HEK293 (cell line): ENCODE measurements around the gene ZNF296.

Experiments used
- CTCF ChIA-PET: fragments of 350-600 bp; formaldehyde crosslinking; extraction: SDS; loops from one replicate; lab custom pipeline; 2021; ENCODE audit warnings: antibody characterized with exemption; lab: Yijun Ruan, JAX
- POLR2A ChIA-PET: fragments of 300-600 bp; formaldehyde crosslinking; extraction: SDS; loops from one replicate; lab custom pipeline; 2020; ENCODE audit warnings: antibody characterized with exemption, inconsistent platforms; lab: Yijun Ruan, JAX
- H3K27ac ChIP-seq: fragments of 200-500 bp; sonication (Bioruptor generic); 2 replicates; pipeline ENCODE4 v1.5.1; 2014; ENCODE audit warnings: low read depth, low read length, control low read depth, inconsistent platforms; ENCODE audit errors: extremely low read depth
- H3K36me3 ChIP-seq, 2 experiments: fragments of 200-500 bp in 1 of 2; sonication (Bioruptor generic) in 1 of 2; 1 replicate in 1 of 2; 2 replicates in 1 of 2; pipeline ENCODE4 v1.5.1; 2014 to 2017; ENCODE audit warnings: inconsistent platforms in 2 of 2, low read length in 2 of 2; ENCODE audit not compliant: control insufficient read depth in 2 of 2, insufficient read depth in 1 of 2
- H3K4me1 ChIP-seq: fragments of 200-500 bp; sonication (Bioruptor generic); 2 replicates; pipeline ENCODE4 v1.5.1; 2014; ENCODE audit warnings: mild to moderate bottlenecking, low read length, inconsistent platforms; ENCODE audit not compliant: control insufficient read depth, insufficient read depth
- H3K4me3 ChIP-seq: 2 replicates; pipeline ENCODE4 v1.5.1; 2011; ENCODE audit warnings: low read depth, mild to moderate bottlenecking, control low read depth, low read length, moderate library complexity
- H3K9me3 ChIP-seq: fragments of 200-500 bp; sonication (Bioruptor generic); 2 replicates; pipeline ENCODE4 v1.5.1; 2014; ENCODE audit warnings: low read depth, low read length, inconsistent platforms; ENCODE audit not compliant: control insufficient read depth, insufficient read depth
- BCL11B ChIP-seq: fragments of 450-650 bp; formaldehyde crosslinking; IDR thresholded peaks from 2 replicates; pipeline ENCODE4 v1.5.1; 2016; ENCODE audit warnings: low read depth, missing biosample characterization, missing genetic modification characterization
- GLIS2 ChIP-seq: fragments of 450-650 bp; formaldehyde crosslinking; IDR thresholded peaks from 2 replicates; pipeline ENCODE4 v1.5.1; 2016; ENCODE audit warnings: missing biosample characterization, missing genetic modification characterization
- KLF8 ChIP-seq: fragments of 450-650 bp; formaldehyde crosslinking; IDR thresholded peaks from 2 replicates; pipeline ENCODE4 v1.5.1; 2016; ENCODE audit warnings: missing biosample characterization, missing genetic modification characterization
- KLF9 ChIP-seq: fragments of 450-650 bp; formaldehyde crosslinking; IDR thresholded peaks from 2 replicates; pipeline ENCODE4 v1.5.1; 2016; ENCODE audit warnings: missing biosample characterization, missing genetic modification characterization, low read depth
- SCRT2 ChIP-seq: fragments of 450-650 bp; formaldehyde crosslinking; IDR thresholded peaks from 2 replicates; pipeline ENCODE4 v1.5.1; 2016; ENCODE audit warnings: missing biosample characterization, missing genetic modification characterization
- SP2 ChIP-seq: fragments of 450-650 bp; formaldehyde crosslinking; IDR thresholded peaks from 2 replicates; pipeline ENCODE4 v1.5.1; 2016; ENCODE audit warnings: missing biosample characterization, missing genetic modification characterization
- WT1 ChIP-seq: fragments of 450-650 bp; formaldehyde crosslinking; IDR thresholded peaks from 2 replicates; pipeline ENCODE4 v1.5.1; 2016; ENCODE audit warnings: missing biosample characterization, missing genetic modification characterization
- ZBTB20 ChIP-seq: fragments of 450-650 bp; formaldehyde crosslinking; IDR thresholded peaks from 2 replicates; pipeline ENCODE4 v1.5.1; 2016; ENCODE audit warnings: missing biosample characterization, missing genetic modification characterization
- ZBTB8A ChIP-seq: fragments of 450-650 bp; formaldehyde crosslinking; IDR thresholded peaks from 2 replicates; pipeline ENCODE4 v1.5.1; 2016; ENCODE audit warnings: missing biosample characterization, missing genetic modification characterization
- ZFP69B ChIP-seq: fragments of 450-650 bp; formaldehyde crosslinking; IDR thresholded peaks from 2 replicates; pipeline ENCODE4 v1.5.1; 2016; ENCODE audit warnings: missing biosample characterization, missing genetic modification characterization
- ZNF341 ChIP-seq: fragments of 450-650 bp; formaldehyde crosslinking; IDR thresholded peaks from 2 replicates; pipeline ENCODE4; 2016; ENCODE audit warnings: low read depth, missing biosample characterization, missing genetic modification characterization
- ZNF37A ChIP-seq: fragments of 450-650 bp; IDR thresholded peaks from 2 replicates; pipeline ENCODE4 v1.5.1; 2018; ENCODE audit warnings: missing biosample characterization, missing genetic modification characterization
- ZNF560 ChIP-seq: fragments of 450-650 bp; formaldehyde crosslinking; IDR thresholded peaks from 2 replicates; pipeline ENCODE4 v1.5.1; 2017; ENCODE audit warnings: missing biosample characterization, missing genetic modification characterization, borderline replicate concordance
- ZNF600 ChIP-seq: fragments of 450-650 bp; formaldehyde crosslinking; IDR thresholded peaks from 2 replicates; pipeline ENCODE4 v1.5.1; 2016; ENCODE audit warnings: missing biosample characterization, missing genetic modification characterization
- ZNF670 ChIP-seq: fragments of 450-650 bp; formaldehyde crosslinking; IDR thresholded peaks from 2 replicates; pipeline ENCODE4 v1.5.1; 2016; ENCODE audit warnings: missing biosample characterization, missing genetic modification characterization, low read depth
- ZNF777 ChIP-seq: fragments of 450-650 bp; formaldehyde crosslinking; IDR thresholded peaks from 2 replicates; pipeline ENCODE4 v1.5.1; 2017; ENCODE audit warnings: missing biosample characterization, missing genetic modification characterization, borderline replicate concordance
- TF ChIP-seq, protein P1 (sequence below): fragments of 450-650 bp; formaldehyde crosslinking; IDR thresholded peaks from 2 replicates; pipeline ENCODE4 v1.5.1; 2016; ENCODE audit warnings: missing biosample characterization, missing genetic modification characterization, borderline replicate concordance
- TF ChIP-seq, protein P2 (sequence below): fragments of 450-650 bp; formaldehyde crosslinking; IDR thresholded peaks from 2 replicates; pipeline ENCODE4 v1.5.1; 2016; ENCODE audit warnings: missing biosample characterization, missing genetic modification characterization
- TF ChIP-seq, protein P3 (sequence below): fragments of 450-650 bp; formaldehyde crosslinking; IDR thresholded peaks from 2 replicates; pipeline ENCODE4 v1.5.1; 2016; ENCODE audit warnings: missing biosample characterization, missing genetic modification characterization

ZNF296 gene

GRCh38 chr19:45075301-45076028 lies 813 bp downstream of the ZNF296 start (continued):
- TF ChIP-seq, protein P1, sequence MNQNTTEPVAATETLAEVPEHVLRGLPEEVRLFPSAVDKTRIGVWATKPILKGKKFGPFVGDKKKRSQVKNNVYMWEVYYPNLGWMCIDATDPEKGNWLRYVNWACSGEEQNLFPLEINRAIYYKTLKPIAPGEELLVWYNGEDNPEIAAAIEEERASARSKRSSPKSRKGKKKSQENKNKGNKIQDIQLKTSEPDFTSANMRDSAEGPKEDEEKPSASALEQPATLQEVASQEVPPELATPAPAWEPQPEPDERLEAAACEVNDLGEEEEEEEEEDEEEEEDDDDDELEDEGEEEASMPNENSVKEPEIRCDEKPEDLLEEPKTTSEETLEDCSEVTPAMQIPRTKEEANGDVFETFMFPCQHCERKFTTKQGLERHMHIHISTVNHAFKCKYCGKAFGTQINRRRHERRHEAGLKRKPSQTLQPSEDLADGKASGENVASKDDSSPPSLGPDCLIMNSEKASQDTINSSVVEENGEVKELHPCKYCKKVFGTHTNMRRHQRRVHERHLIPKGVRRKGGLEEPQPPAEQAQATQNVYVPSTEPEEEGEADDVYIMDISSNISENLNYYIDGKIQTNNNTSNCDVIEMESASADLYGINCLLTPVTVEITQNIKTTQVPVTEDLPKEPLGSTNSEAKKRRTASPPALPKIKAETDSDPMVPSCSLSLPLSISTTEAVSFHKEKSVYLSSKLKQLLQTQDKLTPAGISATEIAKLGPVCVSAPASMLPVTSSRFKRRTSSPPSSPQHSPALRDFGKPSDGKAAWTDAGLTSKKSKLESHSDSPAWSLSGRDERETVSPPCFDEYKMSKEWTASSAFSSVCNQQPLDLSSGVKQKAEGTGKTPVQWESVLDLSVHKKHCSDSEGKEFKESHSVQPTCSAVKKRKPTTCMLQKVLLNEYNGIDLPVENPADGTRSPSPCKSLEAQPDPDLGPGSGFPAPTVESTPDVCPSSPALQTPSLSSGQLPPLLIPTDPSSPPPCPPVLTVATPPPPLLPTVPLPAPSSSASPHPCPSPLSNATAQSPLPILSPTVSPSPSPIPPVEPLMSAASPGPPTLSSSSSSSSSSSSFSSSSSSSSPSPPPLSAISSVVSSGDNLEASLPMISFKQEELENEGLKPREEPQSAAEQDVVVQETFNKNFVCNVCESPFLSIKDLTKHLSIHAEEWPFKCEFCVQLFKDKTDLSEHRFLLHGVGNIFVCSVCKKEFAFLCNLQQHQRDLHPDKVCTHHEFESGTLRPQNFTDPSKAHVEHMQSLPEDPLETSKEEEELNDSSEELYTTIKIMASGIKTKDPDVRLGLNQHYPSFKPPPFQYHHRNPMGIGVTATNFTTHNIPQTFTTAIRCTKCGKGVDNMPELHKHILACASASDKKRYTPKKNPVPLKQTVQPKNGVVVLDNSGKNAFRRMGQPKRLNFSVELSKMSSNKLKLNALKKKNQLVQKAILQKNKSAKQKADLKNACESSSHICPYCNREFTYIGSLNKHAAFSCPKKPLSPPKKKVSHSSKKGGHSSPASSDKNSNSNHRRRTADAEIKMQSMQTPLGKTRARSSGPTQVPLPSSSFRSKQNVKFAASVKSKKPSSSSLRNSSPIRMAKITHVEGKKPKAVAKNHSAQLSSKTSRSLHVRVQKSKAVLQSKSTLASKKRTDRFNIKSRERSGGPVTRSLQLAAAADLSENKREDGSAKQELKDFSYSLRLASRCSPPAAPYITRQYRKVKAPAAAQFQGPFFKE (tag by site-specific recombination), result no peak
- TF ChIP-seq ZNF777 (tag by site-specific recombination), result peak; percentile 37; the same call in 1 of the 2 replicates
- no peak for TF ChIP-seq SCRT2 (tag by site-specific recombination)
- no peak for TF ChIP-seq ZNF37A (tag by site-specific recombination)
- TF ChIP-seq KLF9, result 0 out of 2 replicates have a peak, but pooled peaks have one; percentile 38
- peak; percentile 53; the same call in 1 of the 2 replicates for TF ChIP-seq ZFP69B (tag by site-specific recombination)
- TF ChIP-seq BCL11B (tag by site-specific recombination), result peak; percentile 90
- peak; percentile 34; the same call in 1 of the 2 replicates for TF ChIP-seq SP2 (tag by site-specific recombination)
- TF ChIP-seq ZBTB20 (tag by site-specific recombination), result peak; percentile 60; the same call in 1 of the 2 replicates
- TF ChIP-seq, protein P2, sequence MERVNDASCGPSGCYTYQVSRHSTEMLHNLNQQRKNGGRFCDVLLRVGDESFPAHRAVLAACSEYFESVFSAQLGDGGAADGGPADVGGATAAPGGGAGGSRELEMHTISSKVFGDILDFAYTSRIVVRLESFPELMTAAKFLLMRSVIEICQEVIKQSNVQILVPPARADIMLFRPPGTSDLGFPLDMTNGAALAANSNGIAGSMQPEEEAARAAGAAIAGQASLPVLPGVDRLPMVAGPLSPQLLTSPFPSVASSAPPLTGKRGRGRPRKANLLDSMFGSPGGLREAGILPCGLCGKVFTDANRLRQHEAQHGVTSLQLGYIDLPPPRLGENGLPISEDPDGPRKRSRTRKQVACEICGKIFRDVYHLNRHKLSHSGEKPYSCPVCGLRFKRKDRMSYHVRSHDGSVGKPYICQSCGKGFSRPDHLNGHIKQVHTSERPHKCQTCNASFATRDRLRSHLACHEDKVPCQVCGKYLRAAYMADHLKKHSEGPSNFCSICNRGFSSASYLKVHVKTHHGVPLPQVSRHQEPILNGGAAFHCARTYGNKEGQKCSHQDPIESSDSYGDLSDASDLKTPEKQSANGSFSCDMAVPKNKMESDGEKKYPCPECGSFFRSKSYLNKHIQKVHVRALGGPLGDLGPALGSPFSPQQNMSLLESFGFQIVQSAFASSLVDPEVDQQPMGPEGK (tag by site-specific recombination), result peak; percentile 82
- TF ChIP-seq WT1, result 0 out of 2 replicates have a peak, but pooled peaks have one; percentile 16
- no peak for TF ChIP-seq ZNF670
- TF ChIP-seq KLF8 (tag by site-specific recombination), result peak; percentile 77; the same call in 1 of the 2 replicates

GRCh38 chr19:45074744-45075300 lies 1.5 kb downstream of the ZNF296 start:
- Histone ChIP-seq H3K36me3 (peaks cover 10 to 31% of the 10 kb centered on the region in 2 experiments; a peak in 2 of 3 replicates), H3K9me3 (no peaks in the 10 kb centered on the region), H3K4me1 (peaks cover 15% of the 10 kb centered on the region), H3K4me3 (no peak overlapping the region), H3K27ac (no peak overlapping the region)
- CTCF ChIA-PET, result interaction anchor here (0.8 to 3.4 kb wide), 4 partner anchors 15 to 56 kb away, joined by 3 to 16 read pairs (median 5); no protein-coding TSS in a partner anchor
- POLR2A ChIA-PET, result interaction anchor here (0.5 to 1.3 kb wide), 5 partner anchors 8 to 109 kb away, joined by 3 to 6 read pairs (median 4); partner anchors contain the start of genes CLASRP and PPP1R37
- TF ChIP-seq ZNF600 (tag by site-specific recombination) (peak; percentile 50; the same call in 1 of the 2 replicates), ZNF341 (tag by site-specific recombination) (no peak), ZBTB8A (tag by site-specific recombination) (no peak), ZNF560 (tag by site-specific recombination) (no peak), GLIS2 (tag by site-specific recombination) (0 out of 2 replicates have a peak, but pooled peaks have one; percentile 30)
- TF ChIP-seq, protein P3, sequence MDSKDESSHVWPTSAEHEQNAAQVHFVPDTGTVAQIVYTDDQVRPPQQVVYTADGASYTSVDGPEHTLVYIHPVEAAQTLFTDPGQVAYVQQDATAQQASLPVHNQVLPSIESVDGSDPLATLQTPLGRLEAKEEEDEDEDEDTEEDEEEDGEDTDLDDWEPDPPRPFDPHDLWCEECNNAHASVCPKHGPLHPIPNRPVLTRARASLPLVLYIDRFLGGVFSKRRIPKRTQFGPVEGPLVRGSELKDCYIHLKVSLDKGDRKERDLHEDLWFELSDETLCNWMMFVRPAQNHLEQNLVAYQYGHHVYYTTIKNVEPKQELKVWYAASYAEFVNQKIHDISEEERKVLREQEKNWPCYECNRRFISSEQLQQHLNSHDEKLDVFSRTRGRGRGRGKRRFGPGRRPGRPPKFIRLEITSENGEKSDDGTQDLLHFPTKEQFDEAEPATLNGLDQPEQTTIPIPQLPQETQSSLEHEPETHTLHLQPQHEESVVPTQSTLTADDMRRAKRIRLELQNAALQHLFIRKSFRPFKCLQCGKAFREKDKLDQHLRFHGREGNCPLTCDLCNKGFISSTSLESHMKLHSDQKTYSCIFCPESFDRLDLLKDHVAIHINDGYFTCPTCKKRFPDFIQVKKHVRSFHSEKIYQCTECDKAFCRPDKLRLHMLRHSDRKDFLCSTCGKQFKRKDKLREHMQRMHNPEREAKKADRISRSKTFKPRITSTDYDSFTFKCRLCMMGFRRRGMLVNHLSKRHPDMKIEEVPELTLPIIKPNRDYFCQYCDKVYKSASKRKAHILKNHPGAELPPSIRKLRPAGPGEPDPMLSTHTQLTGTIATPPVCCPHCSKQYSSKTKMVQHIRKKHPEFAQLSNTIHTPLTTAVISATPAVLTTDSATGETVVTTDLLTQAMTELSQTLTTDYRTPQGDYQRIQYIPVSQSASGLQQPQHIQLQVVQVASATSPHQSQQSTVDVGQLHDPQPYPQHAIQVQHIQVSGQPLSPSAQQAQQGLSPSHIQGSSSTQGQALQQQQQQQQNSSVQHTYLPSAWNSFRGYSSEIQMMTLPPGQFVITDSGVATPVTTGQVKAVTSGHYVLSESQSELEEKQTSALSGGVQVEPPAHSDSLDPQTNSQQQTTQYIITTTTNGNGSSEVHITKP (tag by site-specific recombination), result peak; percentile 47
